Stimulated activated CD8-positive, alpha-beta memory T cell treated with anti-CD3 and anti-CD28 coated beads, Interleukin-12 subunit alpha, Interleukin-12 subunit beta, amount 100 ng/mL, for 24 hours (primary cell): Measurements from ENCODE around the gene NINJ2.
"Not testable (repeated sequence)": the region's sequence is repeated elsewhere in the genome, so short reads cannot be mapped to it uniquely, and the experiment has no call there.

Experiments used
- DNase-seq: peaks from one replicate; pipeline ENCODE4 v3.0.0-alpha.2; 2020; ENCODE audit errors: extremely low read depth

NINJ2 gene

DNA sequence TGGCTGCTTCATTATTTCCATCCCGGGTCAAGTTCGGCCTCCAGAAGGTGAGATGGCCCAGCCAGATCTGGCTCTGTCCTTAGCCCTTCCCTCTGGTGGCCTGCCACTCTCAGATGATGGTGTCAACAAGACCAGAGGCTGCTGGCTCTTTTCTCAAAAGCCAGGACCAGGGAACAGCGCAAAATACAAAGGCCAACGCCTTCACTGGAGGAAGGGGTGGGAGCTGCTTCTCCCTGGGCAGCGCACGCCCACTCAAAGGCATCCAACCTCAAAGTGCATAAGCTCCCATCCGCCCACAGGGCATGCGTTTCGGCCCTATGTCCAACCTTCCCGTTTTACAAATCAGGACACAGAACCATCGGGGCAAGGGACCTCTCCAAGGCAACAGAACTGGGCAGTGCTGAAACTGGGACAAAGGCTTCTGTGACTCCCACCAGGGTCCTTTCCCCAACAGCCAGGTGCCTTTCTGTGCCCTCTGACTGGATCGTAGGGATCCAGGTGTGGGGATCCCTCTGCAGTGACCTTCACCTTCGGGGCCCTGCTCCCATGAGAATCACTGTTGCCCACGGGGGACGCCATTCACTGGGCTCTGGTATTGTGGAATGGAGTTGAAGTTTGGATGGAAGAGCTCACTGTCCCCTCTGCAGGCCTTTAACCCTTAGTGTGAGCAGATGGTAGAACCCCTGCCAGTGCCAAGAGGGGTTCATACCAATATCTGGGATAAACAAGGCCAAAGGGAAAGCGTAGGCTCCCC, 76.8 kb downstream of the NINJ2 start:
- no peak for DNase-seq

DNA sequence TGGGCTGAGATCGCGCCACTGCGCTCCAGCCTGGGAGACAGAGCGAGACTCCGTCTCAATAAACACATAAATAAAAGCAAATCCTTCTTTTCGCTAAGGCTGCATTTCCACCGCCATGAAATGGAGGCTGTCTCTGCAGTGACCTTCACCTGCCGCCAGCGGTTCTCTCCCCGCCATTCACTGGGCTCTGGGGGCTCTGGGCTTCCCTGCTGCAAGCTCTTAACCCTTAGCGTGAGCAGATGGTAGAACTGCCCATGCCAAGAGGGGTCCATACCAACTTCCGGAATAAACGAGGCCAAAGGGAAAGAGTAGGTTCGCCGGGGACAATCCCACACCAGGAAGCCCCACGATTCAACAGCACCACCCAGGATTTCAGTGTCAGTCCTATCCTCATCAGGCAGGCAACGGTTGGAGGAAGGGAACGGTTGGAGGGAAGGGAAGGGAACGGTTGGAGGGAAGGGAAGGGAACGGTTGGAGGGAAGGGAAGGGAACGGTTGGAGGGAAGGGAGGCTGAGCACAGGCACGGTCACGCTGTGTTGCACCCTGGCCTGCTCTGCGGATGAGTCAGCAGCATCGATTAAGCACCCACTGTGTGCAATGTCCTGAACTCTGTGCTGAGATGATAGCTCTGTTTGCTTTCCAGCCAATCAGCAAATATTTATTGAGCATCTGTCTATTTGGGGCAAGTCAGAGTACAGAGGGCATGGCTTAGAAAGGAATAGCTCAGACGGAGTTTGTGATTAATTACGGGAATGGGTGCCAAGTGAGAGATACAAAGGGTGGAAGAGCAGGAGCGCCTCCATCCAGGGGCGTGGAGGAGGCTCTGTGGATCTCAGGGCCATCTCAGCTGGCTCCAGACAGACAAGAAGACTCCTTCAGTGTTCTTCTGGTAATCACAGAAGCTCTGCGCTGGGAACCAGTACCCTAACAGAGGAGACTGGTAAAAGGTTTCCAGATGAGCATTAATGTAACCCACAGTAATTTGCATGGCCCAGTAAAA, 77.9 kb downstream of the NINJ2 start:
- DNase-seq, result no peak

GRCh38 chr12:583251-583869, 79.9 kb downstream of the NINJ2 start:
- DNase-seq, result no peak

GRCh38 chr12:581746-582145, 81.5 kb downstream of the NINJ2 start:
- DNase-seq, result no peak

DNA sequence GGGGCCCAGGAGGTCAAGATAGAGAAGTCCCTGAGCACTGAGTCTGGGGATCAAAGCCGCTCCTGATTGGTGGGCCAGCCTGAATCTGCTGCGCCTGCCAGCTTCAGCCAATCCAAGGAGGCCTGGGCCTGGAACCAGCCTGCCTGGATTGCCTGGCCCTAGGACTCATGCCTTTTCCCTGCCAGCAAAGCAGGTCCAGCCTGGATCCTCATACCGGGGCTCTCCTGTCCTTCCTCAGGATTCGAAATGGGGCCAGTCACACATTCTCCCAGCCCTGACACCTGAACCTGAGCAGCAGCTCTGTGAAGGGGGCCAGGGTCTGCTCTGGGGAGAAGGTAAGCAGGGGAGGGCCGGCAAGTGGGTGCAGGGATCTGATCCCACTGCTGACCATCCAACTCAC, 81.9 kb downstream of the NINJ2 start:
- DNase-seq, result no peak

DNA sequence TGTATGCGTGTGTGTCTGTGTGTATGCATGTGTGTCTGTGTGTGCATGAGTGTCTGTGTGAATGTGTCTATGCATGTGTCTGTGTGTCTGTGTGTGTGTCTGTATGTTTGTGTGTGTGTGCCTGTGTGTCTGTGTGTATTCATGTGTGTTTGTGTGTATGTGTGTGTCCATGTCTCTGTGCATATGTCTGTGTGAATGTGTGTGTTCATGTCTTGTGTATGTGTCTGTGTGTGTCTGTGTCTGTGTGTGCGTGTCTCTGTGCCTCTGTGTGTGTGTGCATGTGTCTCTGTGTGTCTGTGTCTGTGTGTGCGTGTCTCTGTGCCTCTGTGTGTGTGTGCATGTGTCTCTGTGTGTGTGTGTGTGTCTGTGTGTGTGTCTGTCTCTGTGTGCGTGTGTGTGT, 82.4 kb downstream of the NINJ2 start:
- DNase-seq, result no peak

DNA sequence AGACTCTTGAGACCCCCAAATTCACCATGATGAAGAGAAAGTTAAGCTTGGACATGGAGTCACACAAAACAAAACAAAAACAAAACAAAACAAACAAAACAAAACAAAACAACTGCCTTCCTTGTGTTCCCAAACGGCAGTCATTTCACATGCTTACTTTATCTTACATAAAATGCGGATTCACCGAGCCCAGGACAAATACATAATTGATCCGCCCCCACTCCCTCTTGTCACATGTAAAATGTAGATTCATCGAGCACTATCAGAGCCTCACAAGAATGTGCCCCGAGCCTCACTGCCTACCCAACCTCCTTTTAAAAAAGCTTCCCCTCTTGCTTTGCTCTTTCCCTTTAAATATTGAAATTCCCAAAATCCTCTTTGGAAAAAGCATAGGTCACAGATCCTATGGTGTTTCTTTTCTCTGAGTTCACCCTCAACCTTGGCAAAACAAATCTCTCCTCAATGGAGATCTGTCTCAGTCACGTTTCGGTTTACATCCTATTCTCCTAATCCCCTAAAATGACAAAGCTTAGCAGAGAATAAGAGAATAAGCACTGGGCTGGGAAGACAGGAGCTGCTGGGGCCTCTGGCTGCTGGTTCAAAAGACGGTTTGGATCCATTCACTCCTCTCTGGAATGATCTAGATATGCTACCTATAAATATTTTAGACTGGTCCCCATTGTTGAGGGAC, 83.7 kb downstream of the NINJ2 start:
- DNase-seq, result no peak

DNA sequence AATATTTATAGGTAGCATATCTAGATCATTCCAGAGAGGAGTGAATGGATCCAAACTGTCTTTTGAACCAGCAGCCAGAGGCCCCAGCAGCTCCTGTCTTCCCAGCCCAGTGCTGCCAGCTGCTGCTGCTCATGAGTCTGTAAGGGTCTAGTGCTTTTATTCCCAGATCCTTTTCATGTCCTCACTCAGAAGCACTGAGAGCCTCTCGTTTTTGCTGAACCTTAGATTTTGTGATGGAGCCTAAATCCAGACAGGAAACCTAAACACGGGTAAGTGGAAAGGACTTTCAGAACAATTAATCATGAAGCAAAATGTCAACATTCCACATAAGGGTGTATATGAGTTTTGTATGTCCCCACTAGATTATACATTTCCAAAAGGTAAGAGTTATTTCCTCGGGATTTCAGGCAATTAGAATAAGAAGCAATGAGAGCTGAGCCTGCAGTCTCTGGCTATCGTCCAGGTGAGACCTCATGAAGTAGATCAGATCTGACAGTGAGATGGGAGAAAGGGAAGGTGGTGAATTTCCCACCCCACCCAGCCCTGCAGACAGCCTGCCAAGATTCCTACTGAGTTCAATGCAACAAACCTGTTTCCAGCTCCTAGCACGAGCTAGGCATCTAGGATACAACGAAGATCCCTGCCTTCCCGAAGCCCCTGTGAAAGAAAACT, 84.4 kb downstream of the NINJ2 start:
- DNase-seq, result no peak

- not testable (repeated sequence) for DNase-seq
Observed at GRCh38 chr12:577994-578747, 85.1 kb downstream of the NINJ2 start.

GRCh38 chr12:576615-577110, 86.6 kb downstream of the NINJ2 start:
- DNase-seq, result no peak

DNA sequence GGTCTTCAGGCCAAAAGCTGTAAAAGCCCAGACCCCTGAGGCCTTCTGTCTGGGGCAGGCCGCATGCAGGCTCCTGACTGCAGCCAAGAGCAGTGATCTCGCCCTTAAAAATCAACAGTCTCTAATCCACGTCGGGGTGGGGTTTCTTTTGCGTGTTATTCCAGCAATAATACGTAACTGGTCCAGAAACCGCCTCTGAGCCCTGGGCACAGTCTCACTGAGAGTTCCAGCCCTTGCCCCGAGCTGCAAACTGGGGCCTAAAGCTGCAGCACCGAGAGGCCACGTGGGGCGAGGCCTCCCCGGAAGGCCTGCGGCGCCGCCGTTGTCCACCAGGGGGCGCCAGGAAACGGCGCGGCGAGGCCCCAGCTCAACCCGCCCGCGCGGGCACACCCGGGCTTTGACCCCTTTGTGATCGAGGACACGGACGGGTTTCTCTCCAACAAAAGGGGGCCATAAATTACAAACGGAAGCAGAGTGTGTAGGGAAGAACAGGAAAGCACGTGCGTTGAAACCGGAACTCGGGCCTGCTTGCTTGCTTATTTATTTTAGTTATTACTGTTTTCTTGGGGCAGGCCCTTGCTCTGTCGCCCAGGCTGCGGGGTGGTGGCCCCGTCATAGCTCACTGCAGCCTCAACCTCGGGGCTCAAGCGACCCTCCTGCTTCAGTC, 87.2 kb downstream of the NINJ2 start:
- DNase-seq, result peak; percentile 49

GRCh38 chr12:575129-575502, 88.1 kb downstream of the NINJ2 start:
- no peak for DNase-seq

DNA sequence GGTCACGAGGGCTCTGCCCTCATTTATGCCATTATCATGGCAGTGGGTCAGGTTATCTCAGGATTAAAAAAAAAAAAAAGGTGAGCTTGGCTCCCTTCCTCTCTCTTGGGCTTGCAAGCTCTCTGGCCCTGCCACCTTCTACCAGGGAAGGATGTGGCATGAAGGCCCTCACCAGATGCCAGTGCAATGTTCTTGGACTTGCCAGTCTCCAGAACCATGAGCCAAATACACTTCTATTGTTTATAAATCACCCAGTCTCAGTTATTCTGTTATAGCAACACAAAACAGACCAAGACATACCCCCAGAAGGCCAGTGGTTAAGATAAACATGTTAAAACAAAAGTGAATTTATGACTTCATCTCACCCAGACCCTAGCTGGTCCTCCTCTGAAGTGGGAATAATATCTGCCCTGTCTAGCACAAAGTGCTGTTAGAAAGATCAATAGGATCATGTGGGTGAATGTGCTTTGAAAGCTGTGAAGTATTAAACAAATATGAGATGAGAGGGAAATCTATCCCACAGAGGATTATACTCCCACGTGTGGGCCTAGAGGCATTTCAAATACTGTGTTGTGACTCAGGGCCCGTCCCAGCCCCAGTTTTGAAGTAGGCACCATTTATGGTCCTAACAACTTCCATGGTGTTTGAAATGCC, 88.6 kb downstream of the NINJ2 start:
- DNase-seq, result no peak

GRCh38 chr12:573232-573631, 90.0 kb downstream of the NINJ2 start:
- DNase-seq, result no peak

- no peak for DNase-seq
Observed at GRCh38 chr12:572532-572899, 90.7 kb downstream of the NINJ2 start.

- no peak for DNase-seq
Observed at GRCh38 chr12:571795-572531, 91.3 kb downstream of the NINJ2 start.

DNA sequence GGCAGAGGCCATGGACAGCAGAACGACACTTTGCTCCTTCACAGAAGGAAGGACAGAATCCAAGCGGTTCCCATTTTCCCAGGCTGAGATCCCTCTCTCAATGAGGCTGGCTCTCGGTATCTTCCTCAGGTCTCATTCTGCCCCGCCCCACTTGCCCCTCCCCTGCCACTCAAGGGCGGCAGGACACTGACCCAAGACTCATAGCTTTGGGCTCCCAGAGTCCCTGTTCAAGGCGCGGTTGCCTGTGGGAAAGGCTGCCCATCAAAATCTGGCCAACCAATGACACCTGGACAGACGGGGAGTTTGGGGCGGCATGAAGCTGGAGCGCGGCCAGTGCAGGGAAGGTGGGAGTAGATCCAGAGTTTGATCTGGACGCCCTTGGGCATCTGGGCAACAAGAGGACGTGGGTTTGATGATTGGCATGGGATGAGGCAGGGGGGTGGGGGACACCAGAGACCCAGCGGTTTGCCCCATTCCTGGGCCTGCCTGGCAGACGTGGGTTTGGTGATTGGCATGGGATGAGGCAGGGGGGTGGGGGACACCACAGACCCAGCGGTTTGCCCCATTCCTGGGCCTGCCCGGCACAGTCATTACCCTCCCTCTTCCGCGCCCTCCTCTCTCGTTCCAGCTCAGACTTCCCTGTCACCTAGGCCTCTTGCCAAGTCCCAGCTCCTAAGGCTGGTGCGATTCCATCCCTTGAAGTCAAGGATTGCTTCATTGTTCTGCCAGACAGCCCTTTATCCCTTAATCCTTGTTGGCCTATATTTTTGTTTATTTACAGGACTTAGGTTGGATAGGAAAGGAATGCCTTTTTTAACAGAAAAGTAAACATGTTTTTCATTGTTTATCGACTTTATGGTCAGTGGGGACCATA, 92.1 kb downstream of the NINJ2 start:
- DNase-seq, result no peak
